H9 (cell line): ENCODE measurements around the gene TRPV3. TPM values are rescaled to one million over a fixed set of nuclear protein-coding genes. Genes with fewer than 3 reads are reported as not detected.

ENCODE experiments used
- total RNA-seq: library from RNA; stranded (reverse); gene quantifications from 2 replicates; pipeline ENCODE4 v1.2.1, GENCODE V29; 2021

Gene TRPV3
- total RNA-seq, 1 experiment from 2014 or later = 0.63 TPM

Other genes starting within 250 kb of the TRPV3 start
- not detected in 2 replicates for gene OR3A2, start 171.5 kb downstream of the TRPV3 start, total RNA-seq
- gene OR1E1, start 159.4 kb downstream of the TRPV3 start, total RNA-seq = not detected in 2 replicates
- gene OR3A3, start 146.4 kb downstream of the TRPV3 start, total RNA-seq = not detected in 2 replicates
- not detected in 2 replicates for gene OR1E2, start 124.0 kb downstream of the TRPV3 start, total RNA-seq
- gene SPATA22, start 86.0 kb downstream of the TRPV3 start, total RNA-seq = not detected in 2 replicates
- not detected in 2 replicates for gene ASPA, start 81.8 kb downstream of the TRPV3 start, total RNA-seq
- 5.5 and 8.1 TPM in 2 replicates for gene TRPV1, start 51.6 kb upstream of the TRPV3 start, total RNA-seq
- gene SHPK, start 78.4 kb upstream of the TRPV3 start, total RNA-seq = 27.0 and 27.9 TPM in 2 replicates
- gene CTNS, start 78.9 kb upstream of the TRPV3 start, total RNA-seq = 12.4 and 12.8 TPM in 2 replicates
- gene TAX1BP3, start 110.8 kb upstream of the TRPV3 start, total RNA-seq = 76.3 and 79.2 TPM in 2 replicates
- 70.7 and 72.2 TPM in 2 replicates for gene EMC6, start 111.0 kb upstream of the TRPV3 start, total RNA-seq
- gene P2RX5, start 138.3 kb upstream of the TRPV3 start, total RNA-seq = 4.2 and 4.7 TPM in 2 replicates
- 26.6 and 26.7 TPM in 2 replicates for gene HASPIN, start 166.1 kb upstream of the TRPV3 start, total RNA-seq
- 23.5 and 24.2 TPM in 2 replicates for gene ITGAE, start 243.4 kb upstream of the TRPV3 start, total RNA-seq